Osteoblast (primary cell): ENCODE data around the gene COL6A1. TPM values are rescaled to one million over a fixed set of nuclear protein-coding genes. Genes with fewer than 3 reads are reported as not detected.
A peak's percentile ranks its signal among the peaks of the same experiment; 100 is the strongest.

Experiments used
- DNase-seq: peaks from one replicate; pipeline ENCODE4 v3.0.0; 2011; ENCODE audit warnings: low spot score, mixed read lengths; ENCODE audit not compliant: insufficient read length; ENCODE audit errors: missing footprints
- H2AFZ ChIP-seq: 2 replicates; pipeline ENCODE4 v1.6.0; 2011; ENCODE audit warnings: mild to moderate bottlenecking, low read length
- H3K27ac ChIP-seq: 2 replicates; pipeline ENCODE4 v1.5.1; 2011; ENCODE audit warnings: mild to moderate bottlenecking, low read depth, low read length, moderate library complexity
- H3K27me3 ChIP-seq: 2 replicates; pipeline ENCODE4 v1.6.0; 2012; ENCODE audit warnings: mild to moderate bottlenecking, control low read depth, inconsistent platforms, low read length, moderate library complexity; ENCODE audit not compliant: insufficient read depth
- H3K36me3 ChIP-seq: 2 replicates; pipeline ENCODE4 v1.5.1; 2011; ENCODE audit warnings: mild to moderate bottlenecking, low read length, control low read depth, moderate library complexity; ENCODE audit not compliant: insufficient read depth
- H3K4me1 ChIP-seq: 2 replicates; pipeline ENCODE4 v1.5.1; 2011; ENCODE audit warnings: mild to moderate bottlenecking, low read length, control low read depth, moderate library complexity; ENCODE audit not compliant: insufficient read depth
- H3K4me2 ChIP-seq: 2 replicates; pipeline ENCODE4 v1.6.0; 2011; ENCODE audit warnings: mild to moderate bottlenecking, low read length; ENCODE audit not compliant: insufficient read depth
- H3K4me3 ChIP-seq: fragments of 200-600 bp; sonication (generic); 3 replicates; pipeline ENCODE4 v1.5.1; 2012; ENCODE audit warnings: mild to moderate bottlenecking, low read length, inconsistent platforms; ENCODE audit not compliant: insufficient read depth
- H3K79me2 ChIP-seq: 2 replicates; pipeline ENCODE4 v1.6.0; 2012; ENCODE audit warnings: mild to moderate bottlenecking, low read length, control low read depth, inconsistent platforms; ENCODE audit not compliant: insufficient read depth
- H3K9me3 ChIP-seq: 2 replicates; pipeline ENCODE4 v1.5.1; 2011; ENCODE audit warnings: low read depth, low read length, control low read depth
- H4K20me1 ChIP-seq: 2 replicates; pipeline ENCODE4 v1.6.0; 2012; ENCODE audit warnings: mild to moderate bottlenecking, low read length, control low read depth; ENCODE audit not compliant: insufficient read depth
- CTCF ChIP-seq: IDR thresholded peaks from 2 replicates; pipeline ENCODE4 v1.5.1; 2011; ENCODE audit warnings: mild to moderate bottlenecking, low read depth, low read length, moderate library complexity; ENCODE audit errors: extremely low read depth
- total RNA-seq: library from RNA; depleted of rRNA; stranded (reverse); fragments of >200 nt; gene quantifications from 2 replicates; pipeline ENCODE4 v1.2.3, GENCODE V29; 2012

COL6A1 gene
- total RNA-seq, 1 donor: 1,612 TPM

DNA sequence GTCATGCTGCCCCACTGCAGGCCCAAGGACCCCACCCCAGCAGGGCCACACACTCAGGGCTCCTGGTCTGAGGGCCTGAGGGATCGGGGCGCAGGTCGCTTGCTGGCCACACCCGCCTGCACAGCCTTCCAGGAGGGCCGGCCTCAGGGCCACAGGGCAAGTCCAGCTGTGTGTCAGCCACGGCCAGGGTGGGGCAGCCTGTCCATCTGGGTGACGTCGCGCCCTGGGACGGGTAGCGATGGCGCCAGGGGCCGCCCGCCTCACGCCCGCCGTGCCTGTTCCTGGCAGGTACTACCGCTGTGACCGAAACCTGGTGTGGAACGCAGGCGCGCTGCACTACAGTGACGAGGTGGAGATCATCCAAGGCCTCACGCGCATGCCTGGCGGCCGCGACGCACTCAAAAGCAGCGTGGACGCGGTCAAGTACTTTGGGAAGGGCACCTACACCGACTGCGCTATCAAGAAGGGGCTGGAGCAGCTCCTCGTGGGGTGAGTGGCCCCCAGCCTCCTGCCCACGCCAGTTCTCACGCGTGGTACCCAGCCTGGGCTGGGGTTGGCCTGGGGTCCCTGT lies 2.5 kb downstream of the COL6A1 start:
- peak overlapping the region; percentile 52 for H3K27ac ChIP-seq
- H3K4me1 ChIP-seq: peaks cover 21% of the 10 kb centered on the region
- H3K36me3 ChIP-seq: peaks cover 54% of the 10 kb centered on the region
- no peaks in the 10 kb centered on the region for H3K9me3 ChIP-seq
- no peaks in the 10 kb centered on the region for H3K27me3 ChIP-seq
- peak overlapping the region; percentile 97 for H3K4me3 ChIP-seq
- peaks cover 74% of the 10 kb centered on the region for H3K79me2 ChIP-seq
- peaks cover 38% of the 10 kb centered on the region for H4K20me1 ChIP-seq
- TF ChIP-seq CTCF: no peak
- peak overlapping the region; percentile 82 for H3K4me2 ChIP-seq
- no peak overlapping the region for H2AFZ ChIP-seq
- peak; percentile 95 for DNase-seq

DNA sequence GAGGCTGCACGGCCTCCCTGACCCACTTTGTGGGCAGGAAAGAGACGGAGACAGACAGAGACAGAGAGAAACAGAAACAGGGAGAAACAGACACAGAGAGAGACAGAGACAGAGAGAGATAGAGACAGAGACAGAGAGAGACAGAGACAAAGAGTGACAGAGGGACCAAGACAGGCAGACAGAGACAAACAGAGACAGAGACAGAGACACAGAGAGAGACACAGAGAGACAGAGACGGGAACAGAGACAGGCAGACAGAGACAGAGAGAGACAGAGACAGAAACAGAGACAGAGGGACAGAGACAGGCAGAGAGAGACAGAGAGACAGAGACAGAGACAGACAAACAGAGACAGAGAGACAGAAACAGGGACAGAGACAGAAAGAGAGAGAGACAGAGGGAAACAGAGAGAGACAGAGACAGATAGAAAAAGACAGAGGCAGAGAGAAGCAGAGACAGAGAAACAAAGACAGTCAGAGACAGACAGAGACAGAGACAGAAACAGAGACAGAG lies 3.1 kb downstream of the COL6A1 start:
- Histone ChIP-seq H3K79me2 (peaks cover 80% of the 10 kb centered on the region), H3K27ac (peak overlapping the region; percentile 52), H3K4me2 (peak overlapping the region; percentile 82), H3K36me3 (peaks cover 60% of the 10 kb centered on the region), H2AFZ (no peak overlapping the region), H3K4me3 (peak overlapping the region; percentile 97), H3K4me1 (peaks cover 21% of the 10 kb centered on the region), H3K27me3 (no peaks in the 10 kb centered on the region), H4K20me1 (peaks cover 38% of the 10 kb centered on the region), H3K9me3 (no peaks in the 10 kb centered on the region)
- no peak for DNase-seq
- TF ChIP-seq CTCF: no peak

DNA sequence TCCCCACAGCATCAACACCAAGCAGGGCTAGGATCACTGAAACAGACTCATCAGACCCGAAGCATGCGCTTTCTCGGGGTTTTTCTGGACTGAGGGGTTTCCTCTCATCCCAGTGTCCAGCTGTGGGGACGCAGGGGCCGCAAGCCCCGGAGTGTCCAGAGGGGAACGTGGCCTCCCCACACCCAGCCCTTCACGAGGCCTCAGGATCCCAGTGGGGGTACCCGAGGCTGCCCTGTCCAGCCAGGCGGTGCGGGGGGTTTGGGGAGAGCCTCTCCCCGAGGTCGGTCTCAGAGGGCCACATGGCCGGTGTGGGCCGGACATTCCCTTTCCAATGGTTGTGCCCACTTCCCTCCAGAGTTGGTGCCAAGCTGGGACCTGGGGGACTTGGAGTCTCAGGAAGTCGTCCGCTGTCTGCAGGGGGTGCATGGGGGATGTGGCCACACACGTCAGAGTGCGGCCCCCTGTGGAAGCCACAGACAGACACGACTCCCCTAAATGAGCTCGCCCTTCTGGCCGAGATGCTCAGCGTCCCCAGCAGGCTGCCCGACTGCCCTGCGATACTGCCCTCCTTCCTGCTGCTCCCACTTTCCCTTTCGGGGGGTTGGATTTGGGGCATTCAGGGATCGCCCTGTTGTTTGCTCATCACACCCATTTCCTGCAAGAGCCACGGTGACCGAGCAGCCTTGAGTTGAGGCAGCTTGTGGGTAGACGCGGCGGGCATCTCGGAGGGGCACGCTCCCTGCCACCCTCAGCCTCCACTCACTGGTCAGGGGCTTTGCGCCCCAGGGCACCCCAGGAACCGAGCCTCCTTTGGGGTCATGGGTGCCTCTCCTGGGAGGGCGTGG lies 4.1 kb downstream of the COL6A1 start:
- no peaks in the 10 kb centered on the region for H3K27me3 ChIP-seq
- no peak for TF ChIP-seq CTCF
- H3K36me3 ChIP-seq: peaks cover 69% of the 10 kb centered on the region
- H3K4me2 ChIP-seq: peak overlapping the region; percentile 82
- H3K4me1 ChIP-seq: peaks cover 19% of the 10 kb centered on the region
- DNase-seq: peak; percentile 92
- H3K4me3 ChIP-seq: no peak overlapping the region
- peaks cover 38% of the 10 kb centered on the region for H4K20me1 ChIP-seq
- H3K79me2 ChIP-seq: peaks cover 86% of the 10 kb centered on the region
- peak overlapping the region; percentile 52 for H3K27ac ChIP-seq
- H3K9me3 ChIP-seq: no peaks in the 10 kb centered on the region
- H2AFZ ChIP-seq: no peak overlapping the region

DNA sequence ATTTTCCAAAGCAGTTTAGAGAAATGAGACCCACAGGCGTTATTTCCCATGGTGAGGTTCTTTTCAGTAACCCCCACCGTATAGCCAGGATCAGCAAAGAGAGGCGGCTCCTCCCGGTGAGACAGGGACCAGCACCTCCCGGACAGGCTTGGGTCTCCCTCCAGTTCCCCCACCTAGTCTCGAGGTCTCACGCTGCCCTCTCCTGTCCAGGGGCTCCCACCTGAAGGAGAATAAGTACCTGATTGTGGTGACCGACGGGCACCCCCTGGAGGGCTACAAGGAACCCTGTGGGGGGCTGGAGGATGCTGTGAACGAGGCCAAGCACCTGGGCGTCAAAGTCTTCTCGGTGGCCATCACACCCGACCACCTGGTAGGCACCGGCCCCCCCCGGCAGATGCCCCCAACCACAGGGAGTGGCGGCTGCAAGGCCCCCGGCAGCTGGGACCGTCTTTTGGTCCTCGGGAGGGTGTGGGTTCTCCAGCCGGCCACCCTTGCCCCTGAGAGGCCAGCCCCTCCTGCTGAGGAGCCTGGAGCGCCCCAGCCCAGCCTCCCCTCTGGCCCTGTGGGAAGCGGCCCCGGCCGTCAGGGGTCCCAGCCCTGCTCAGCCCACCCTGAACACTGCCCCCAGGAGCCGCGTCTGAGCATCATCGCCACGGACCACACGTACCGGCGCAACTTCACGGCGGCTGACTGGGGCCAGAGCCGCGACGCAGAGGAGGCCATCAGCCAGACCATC lies 4.9 kb downstream of the COL6A1 start:
- Histone ChIP-seq H3K4me3 (no peak overlapping the region), H3K4me2 (no peak overlapping the region), H3K36me3 (peaks cover 76% of the 10 kb centered on the region), H3K9me3 (no peaks in the 10 kb centered on the region), H2AFZ (no peak overlapping the region), H3K79me2 (peaks cover 90% of the 10 kb centered on the region), H3K4me1 (peaks cover 13% of the 10 kb centered on the region), H4K20me1 (peaks cover 41% of the 10 kb centered on the region), H3K27me3 (no peaks in the 10 kb centered on the region), H3K27ac (peak overlapping the region; percentile 48)
- DNase-seq: peak; percentile 88
- TF ChIP-seq CTCF: no peak
